DND-41 (cell line): ENCODE measurements around the gene SHROOM3.

Experiments
- ATAC-seq: fragments of 200-7000 bp; cut with Tn5 transposase; 3 replicates; pipeline ENCODE4 v1.9.1; 2021; ENCODE audit warnings: low read depth; ENCODE audit not compliant: insufficient read depth
- DNase-seq: peaks from one replicate; pipeline ENCODE4 v3.0.0-alpha.2; 2020
- H2AFZ ChIP-seq: 2 replicates; pipeline ENCODE4 v1.6.0; 2012; ENCODE audit warnings: low read depth, low read length
- H3K27ac ChIP-seq: 2 replicates; pipeline ENCODE4 v1.5.1; 2012; ENCODE audit warnings: low read length, inconsistent platforms
- H3K27me3 ChIP-seq: fragments of 200-600 bp; sonication (generic); 2 replicates; pipeline ENCODE4 v1.6.0; 2012; ENCODE audit warnings: low read length, mild to moderate bottlenecking, inconsistent platforms; ENCODE audit not compliant: insufficient read depth, poor library complexity
- H3K36me3 ChIP-seq: 2 replicates; pipeline ENCODE4 v1.5.1; 2012; ENCODE audit warnings: low read length, inconsistent platforms; ENCODE audit not compliant: insufficient read depth
- H3K4me1 ChIP-seq: 2 replicates; pipeline ENCODE4 v1.5.1; 2012; ENCODE audit warnings: mild to moderate bottlenecking, low read length; ENCODE audit not compliant: insufficient read depth
- H3K4me2 ChIP-seq: 2 replicates; pipeline ENCODE4 v1.6.0; 2012; ENCODE audit warnings: mild to moderate bottlenecking, moderate library complexity, low read length, inconsistent platforms; ENCODE audit not compliant: insufficient read depth
- H3K4me3 ChIP-seq, 2 experiments: fragments of 200-600 bp in 1 of 2; shearing (Covaris generic) in 1 of 2; 2 replicates each; pipeline ENCODE4 v1.5.1; 2012 to 2016; ENCODE audit warnings: inconsistent platforms in 2 of 2, low read length in 2 of 2, mild to moderate bottlenecking in 2 of 2, low read depth in 1 of 2, moderate library complexity in 1 of 2
- H3K79me2 ChIP-seq: 2 replicates; pipeline ENCODE4 v1.6.0; 2012; ENCODE audit warnings: low read length, inconsistent platforms; ENCODE audit not compliant: insufficient read depth
- H3K9ac ChIP-seq: 2 replicates; pipeline ENCODE4 v1.6.0; 2012; ENCODE audit warnings: low read depth, mild to moderate bottlenecking, inconsistent platforms, low read length, moderate library complexity
- H3K9me3 ChIP-seq: 2 replicates; pipeline ENCODE4 v1.5.1; 2012; ENCODE audit warnings: low read length, moderate library complexity, mild to moderate bottlenecking, inconsistent platforms; ENCODE audit not compliant: insufficient read depth, severe bottlenecking
- H4K20me1 ChIP-seq: 2 replicates; pipeline ENCODE4 v1.6.0; 2012; ENCODE audit warnings: low read length; ENCODE audit not compliant: insufficient read depth
- CTCF ChIP-seq: IDR thresholded peaks from 2 replicates; pipeline ENCODE4 v1.5.1; 2012; ENCODE audit warnings: borderline replicate concordance, low read length, moderate library complexity, mild to moderate bottlenecking; ENCODE audit not compliant: poor library complexity, severe bottlenecking; ENCODE audit errors: extremely low read depth
- EZH2 ChIP-seq: IDR thresholded peaks from 3 replicates; pipeline ENCODE4 v1.6.1; 2012; ENCODE audit warnings: borderline replicate concordance, low read depth, mild to moderate bottlenecking, moderate library complexity, low read length, inconsistent platforms; ENCODE audit not compliant: severe bottlenecking

Gene SHROOM3

DNA sequence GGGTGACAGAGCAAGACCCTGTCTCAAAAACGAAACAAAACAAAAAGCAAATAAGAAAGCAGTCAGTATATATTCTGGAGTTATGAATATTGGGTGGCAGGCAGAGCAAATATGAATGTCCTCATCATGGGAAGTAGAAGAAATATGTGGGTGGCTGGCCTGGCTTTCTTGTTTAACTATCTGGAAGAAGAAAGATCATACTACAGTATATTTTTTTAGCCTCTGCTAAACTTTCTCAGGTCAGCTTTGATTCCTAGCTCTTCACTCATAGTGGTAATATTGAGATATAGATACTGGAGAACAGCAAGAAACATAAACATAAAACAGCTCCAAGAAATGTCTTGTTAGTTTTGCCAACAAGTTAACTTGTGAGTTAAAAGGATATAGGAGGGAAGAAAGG lies 270.4 kb downstream of the SHROOM3 start:
- Histone ChIP-seq H3K9ac (no peak overlapping the region), H2AFZ (no peak overlapping the region), H3K4me2 (no peak overlapping the region), H3K79me2 (no peaks in the 10 kb centered on the region), H3K36me3 (no peaks in the 10 kb centered on the region), H3K27ac (no peak overlapping the region), H3K27me3 (peaks cover 2% of the 10 kb centered on the region), H3K4me1 (no peaks in the 10 kb centered on the region), H4K20me1 (no peaks in the 10 kb centered on the region), H3K9me3 (no peaks in the 10 kb centered on the region), H3K4me3 (no peak overlapping the region)
- TF ChIP-seq EZH2 (no peak), CTCF (no peak)
- ATAC-seq (no peak), DNase-seq (no peak)

DNA sequence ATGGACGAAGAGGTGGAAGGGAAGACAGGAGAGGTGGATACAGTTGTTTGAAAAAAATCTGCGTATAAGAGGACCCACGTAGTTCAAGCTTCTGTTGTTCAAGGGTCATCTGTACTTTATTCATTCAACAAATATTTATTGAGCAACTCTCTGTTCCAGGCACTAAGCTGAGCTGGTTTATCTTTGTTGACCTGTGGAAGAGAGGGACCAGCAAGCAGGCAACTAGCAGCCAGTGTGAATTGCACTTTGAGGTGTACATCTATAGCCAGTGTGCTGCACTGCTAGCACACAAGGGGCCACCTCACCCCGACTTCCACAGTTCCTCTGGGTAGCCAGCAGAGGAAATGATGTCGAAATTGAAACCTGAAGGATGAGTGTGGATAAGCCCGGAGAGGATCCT lies 271.6 kb downstream of the SHROOM3 start:
- H3K9me3 ChIP-seq = no peaks in the 10 kb centered on the region
- peaks cover 5% of the 10 kb centered on the region for H3K27me3 ChIP-seq
- no peaks in the 10 kb centered on the region for H4K20me1 ChIP-seq
- H3K9ac ChIP-seq = no peak overlapping the region
- H3K79me2 ChIP-seq = no peaks in the 10 kb centered on the region
- H3K4me3 ChIP-seq = no peak overlapping the region
- H3K27ac ChIP-seq = no peak overlapping the region
- DNase-seq (no peak), ATAC-seq (no peak)
- TF ChIP-seq EZH2 = no peak
- no peak for TF ChIP-seq CTCF
- no peaks in the 10 kb centered on the region for H3K36me3 ChIP-seq
- H3K4me2 ChIP-seq = no peak overlapping the region
- H3K4me1 ChIP-seq = no peaks in the 10 kb centered on the region
- H2AFZ ChIP-seq = no peak overlapping the region

GRCh38 chr4:76708971-76709771 lies 274.1 kb downstream of the SHROOM3 start:
- Histone ChIP-seq H3K4me2 (no peak overlapping the region), H4K20me1 (no peaks in the 10 kb centered on the region), H3K79me2 (no peaks in the 10 kb centered on the region), H3K27me3 (peaks cover 8% of the 10 kb centered on the region), H3K9me3 (no peaks in the 10 kb centered on the region), H3K36me3 (no peaks in the 10 kb centered on the region), H3K27ac (no peak overlapping the region), H2AFZ (no peak overlapping the region), H3K4me3 (no peak overlapping the region), H3K4me1 (no peaks in the 10 kb centered on the region), H3K9ac (no peak overlapping the region)
- TF ChIP-seq CTCF = no peak
- no peak for TF ChIP-seq EZH2
- no peak for ATAC-seq
- no peak for DNase-seq

DNA sequence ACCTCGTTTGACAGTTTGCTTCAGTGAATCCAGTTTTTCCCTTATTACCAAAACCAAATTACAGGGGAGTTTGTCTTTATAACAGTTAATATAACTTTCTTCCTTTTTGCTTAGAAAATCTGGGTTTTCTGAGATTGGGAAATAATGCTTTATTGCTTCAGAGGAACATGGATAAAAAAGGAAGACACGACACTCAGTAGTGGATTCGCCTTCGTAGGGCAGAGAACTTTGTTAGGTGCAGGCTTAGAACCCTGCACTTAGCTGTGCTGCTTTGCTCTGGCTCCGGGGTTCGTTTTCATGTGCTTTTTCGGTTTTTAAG lies 274.7 kb downstream of the SHROOM3 start:
- Histone ChIP-seq H3K9ac (no peak overlapping the region), H3K79me2 (no peaks in the 10 kb centered on the region), H2AFZ (no peak overlapping the region), H3K27me3 (peaks cover 6% of the 10 kb centered on the region), H3K4me2 (no peak overlapping the region), H4K20me1 (no peaks in the 10 kb centered on the region), H3K4me1 (no peaks in the 10 kb centered on the region), H3K27ac (no peak overlapping the region), H3K4me3 (no peak overlapping the region), H3K9me3 (no peaks in the 10 kb centered on the region), H3K36me3 (no peaks in the 10 kb centered on the region)
- ATAC-seq (no peak), DNase-seq (no peak)
- TF ChIP-seq CTCF (no peak), EZH2 (no peak)
